Esophagus (tissue), 2 donors: Measurements from ENCODE around the gene KRT79. TPM values are rescaled to one million over a fixed set of nuclear protein-coding genes. Genes with fewer than 3 reads are reported as not detected.
A peak's percentile ranks its signal among the peaks of the same experiment; 100 is the strongest.
"Not testable (repeated sequence)": the region's sequence is repeated elsewhere in the genome, so short reads cannot be mapped to it uniquely, and the experiment has no call there.

Source experiments
- H3K27ac ChIP-seq, 2 donors: one replicate each; pipeline ENCODE4 v1.5.1; 2013; ENCODE audit warnings: low read depth in 2 of 2, mild to moderate bottlenecking in 2 of 2, inconsistent platforms in 1 of 2, low read length in 1 of 2, moderate library complexity in 1 of 2
- H3K27me3 ChIP-seq, 2 donors: one replicate each; pipeline ENCODE4 v1.6.1; 2013; ENCODE audit warnings: low read length in 2 of 2, control low read depth in 1 of 2, mild to moderate bottlenecking in 1 of 2; ENCODE audit not compliant: insufficient read depth in 2 of 2, control insufficient read depth in 1 of 2
- H3K36me3 ChIP-seq, 2 donors: one replicate each; pipeline ENCODE4 v1.6.1; 2013; ENCODE audit warnings: low read length in 1 of 2; ENCODE audit not compliant: control insufficient read depth in 2 of 2, insufficient read depth in 2 of 2
- H3K4me1 ChIP-seq, 2 donors: one replicate each; pipeline ENCODE4 v1.6.1; 2013; ENCODE audit warnings: low read length in 1 of 2; ENCODE audit not compliant: control insufficient read depth in 2 of 2, insufficient read depth in 2 of 2
- H3K4me3 ChIP-seq, 2 donors: one replicate each; pipeline ENCODE4 v1.5.1; 2013; ENCODE audit warnings: low read length in 2 of 2, mild to moderate bottlenecking in 2 of 2, low read depth in 1 of 2, moderate library complexity in 1 of 2
- H3K9me3 ChIP-seq, 2 donors: one replicate each; pipeline ENCODE4 v1.6.1; 2013; ENCODE audit warnings: mild to moderate bottlenecking in 2 of 2, low read depth in 1 of 2, low read length in 1 of 2, moderate library complexity in 1 of 2; ENCODE audit not compliant: control insufficient read depth in 2 of 2, insufficient read depth in 1 of 2
- whole genome bisulfite sequencing, 2 donors: extraction: QIAGEN DNeasy Blood & Tissue Kit; methylation state at CpG; one replicate each; pipeline ENCODE4 v1.1.7; 2013; 5-methylcytosine and 5-hydroxymethylcytosine counted together
- polyA plus RNA-seq, 2 donors: library from polyadenylated mRNA; stranded (reverse); fragments of 200-250 nt; gene quantifications; one replicate each; pipeline ENCODE4 v1.2.3, GENCODE V29; 2013
- donor health status: healthy with polysubstance abuse.
- donor health status: Bipolar disorder and iron deficiency.

Gene KRT79
- polyA plus RNA-seq, 2 donors = 0.75 to 1.8 TPM

- not testable (repeated sequence) for H3K9me3 ChIP-seq, H3K36me3 ChIP-seq, H3K27ac ChIP-seq, H3K4me3 ChIP-seq, H3K4me1 ChIP-seq, H3K27me3 ChIP-seq
- 92 to 96% methylated on average over 2 of the region's 2 CpGs for WGBS, 2 donors
Measured at GRCh38 chr12:52795332-52795674, 38.8 kb downstream of the KRT79 start.

- 81% methylated on average over 5 of the region's 5 CpGs for WGBS, 2 donors
Measured at GRCh38 chr12:52794479-52795331, 39.4 kb downstream of the KRT79 start.

GRCh38 chr12:52792185-52793029 lies 41.7 kb downstream of the KRT79 start:
- Histone ChIP-seq H3K4me1 (peaks cover 6 to 8% of the 10 kb centered on the region in 2 donors), H3K9me3 (no peaks in the 10 kb centered on the region), H3K4me3 (no peak overlapping the region), H3K36me3 (no peaks in the 10 kb centered on the region), H3K27ac (no peak overlapping the region), H3K27me3 (no peaks in the 10 kb centered on the region)
- WGBS, 2 donors = 81 to 86% methylated on average over 10 of the region's 10 CpGs

More at GRCh38 chr12:52794479-52795331, 39.4 kb downstream of the KRT79 start:
- Histone ChIP-seq H3K27me3 (no peaks in the 10 kb centered on the region), H3K36me3 (no peaks in the 10 kb centered on the region), H3K4me3 (no peak overlapping the region), H3K27ac (no peak overlapping the region), H3K9me3 (no peaks in the 10 kb centered on the region), H3K4me1 (peaks cover 6 to 7% of the 10 kb centered on the region in 2 donors)

GRCh38 chr12:52791271-52792184 lies 42.6 kb downstream of the KRT79 start:
- H3K27me3 ChIP-seq = no peaks in the 10 kb centered on the region
- WGBS, 2 donors = 90 to 92% methylated on average over 12 of the region's 12 CpGs
- H3K4me3 ChIP-seq = no peak overlapping the region
- H3K9me3 ChIP-seq = no peaks in the 10 kb centered on the region
- no peak overlapping the region for H3K27ac ChIP-seq
- no peaks in the 10 kb centered on the region for H3K36me3 ChIP-seq
- peaks cover 6 to 8% of the 10 kb centered on the region in 2 donors for H3K4me1 ChIP-seq

- Histone ChIP-seq H3K36me3 (no peaks in the 10 kb centered on the region), H3K9me3 (no peaks in the 10 kb centered on the region), H3K4me1 (peaks cover 6 to 8% of the 10 kb centered on the region in 2 donors), H3K4me3 (peak overlapping the region in 1 of 2 donors; percentile 16), H3K27me3 (no peaks in the 10 kb centered on the region), H3K27ac (no peak overlapping the region)
- 67 to 72% methylated on average over 19 of the region's 19 CpGs for WGBS, 2 donors
Measured at GRCh38 chr12:52790427-52791270, 43.5 kb downstream of the KRT79 start.

GRCh38 chr12:52789637-52790426 lies 44.3 kb downstream of the KRT79 start:
- Histone ChIP-seq H3K9me3 (no peaks in the 10 kb centered on the region), H3K4me3 (peak overlapping the region; percentile 16), H3K36me3 (no peaks in the 10 kb centered on the region), H3K4me1 (peaks cover 6 to 8% of the 10 kb centered on the region in 2 donors), H3K27ac (no peak overlapping the region), H3K27me3 (no peaks in the 10 kb centered on the region)
- WGBS, 2 donors = 18 to 31% methylated on average over 36 to 50 of the region's 50 CpGs

- Histone ChIP-seq H3K36me3 (no peaks in the 10 kb centered on the region), H3K9me3 (no peaks in the 10 kb centered on the region), H3K27ac (no peak overlapping the region), H3K27me3 (no peaks in the 10 kb centered on the region), H3K4me1 (peaks cover 6 to 8% of the 10 kb centered on the region in 2 donors), H3K4me3 (no peak overlapping the region)
- WGBS, 2 donors = 95% methylated on average over 11 of the region's 11 CpGs
Measured at GRCh38 chr12:52788876-52789636, 45.1 kb downstream of the KRT79 start.
